K562 (cell line): ENCODE results near the gene GLMP. TPM values are rescaled to one million over a fixed set of nuclear protein-coding genes. Genes with fewer than 3 reads are reported as not detected.

Experiments
- ATAC-seq: fragments of 200-7000 bp; cut with Tn5 transposase; 3 replicates; pipeline ENCODE4 v1.9.1; 2020; ENCODE audit warnings: moderate library complexity
- BruUV-seq: library from RNA; stranded (reverse); fragments of 400-500 nt; replicated peaks from 2 replicates; lab custom pipeline; 2021; lab: Mats Ljungman, UMichigan
- CTCF ChIA-PET: fragments of 300-600 bp; formaldehyde crosslinking; extraction: SDS; loops from one replicate; lab custom pipeline; 2021; ENCODE audit warnings: low intra/inter-chr PET ratio; lab: Yijun Ruan, JAX
- POLR2A ChIA-PET: fragments of 300-600, 350-650 bp; sonication (Branson Sonifier 250); formaldehyde crosslinking; extraction: SDS; loops from one replicate; lab custom pipeline; 2021; ENCODE audit warnings: antibody characterized with exemption, inconsistent platforms; lab: Yijun Ruan, JAX
- DNase-seq, 4 experiments: peaks; one replicate each; pipeline versions ENCODE4 v3.0.0 to v3.0.0-alpha.2; 2011 to 2018; ENCODE audit warnings: low spot score in 3 of 4, mixed read lengths in 3 of 4; ENCODE audit errors: extremely low read depth in 1 of 4
- FAIRE-seq: peaks from 2 replicates; lab custom pipeline; 2011; peaks lifted over from hg19 to GRCh38; lab: Jason Lieb, UNC
- H2AFZ ChIP-seq: 2 replicates; pipeline ENCODE4 v1.6.0; 2011; ENCODE audit warnings: low read depth, low read length, control low read depth, inconsistent platforms
- H3K27ac ChIP-seq: fragments of 200-600 bp; 3 replicates; pipeline ENCODE4 v1.8.0; 2011; ENCODE audit warnings: low read depth, mild to moderate bottlenecking, control low read depth, inconsistent platforms, low read length, moderate library complexity, mixed read lengths; ENCODE audit errors: extremely low read depth
- H3K27me3 ChIP-seq, 2 experiments: fragments of 300-600 bp in 1 of 2; 2 replicates in 1 of 2; 3 replicates in 1 of 2; pipeline versions ENCODE4 v1.6.0 to v1.8.0; 2011; ENCODE audit warnings: inconsistent platforms in 2 of 2, low read length in 2 of 2, mild to moderate bottlenecking in 1 of 2, mixed read lengths in 1 of 2, moderate library complexity in 1 of 2; ENCODE audit not compliant: control insufficient read depth in 2 of 2, insufficient read depth in 2 of 2
- H3K36me3 ChIP-seq: fragments of 300-600 bp; 3 replicates; pipeline ENCODE4 v1.8.0; 2011; ENCODE audit warnings: mild to moderate bottlenecking, low read length, inconsistent platforms; ENCODE audit not compliant: control insufficient read depth, insufficient read depth
- H3K4me1 ChIP-seq, 2 experiments: fragments of 200-600 bp in 1 of 2; replicated peaks in 1 of 2; 2 replicates in 1 of 2; 3 replicates in 1 of 2; pipeline versions ENCODE4 v1.5.1 to v1.8.0; 2011; ENCODE audit warnings: inconsistent platforms in 2 of 2, low read length in 2 of 2, mild to moderate bottlenecking in 1 of 2, mixed read lengths in 1 of 2, moderate library complexity in 1 of 2; ENCODE audit not compliant: control insufficient read depth in 2 of 2, insufficient read depth in 2 of 2
- H3K4me2 ChIP-seq: 2 replicates; pipeline ENCODE4 v1.6.1; 2011; ENCODE audit warnings: low read length, control low read depth, inconsistent platforms, mixed read lengths; ENCODE audit not compliant: insufficient read depth
- H3K4me3 ChIP-seq: fragments of 200-600 bp; sonication (generic), shearing (Covaris generic); 2 replicates; pipeline ENCODE4 v1.5.1; 2016; ENCODE audit warnings: control low read depth, inconsistent platforms
- H3K79me2 ChIP-seq: fragments of 200-600 bp; 3 replicates; pipeline ENCODE4 v1.8.0; 2011; ENCODE audit warnings: low read length, inconsistent platforms; ENCODE audit not compliant: control insufficient read depth, insufficient read depth
- H3K9ac ChIP-seq, 2 experiments: 2 replicates each; pipeline versions ENCODE4 v1.6.0 to v1.6.1; 2011; ENCODE audit warnings: low read depth in 2 of 2, low read length in 2 of 2, control low read depth in 1 of 2, inconsistent platforms in 1 of 2, mild to moderate bottlenecking in 1 of 2, mixed read lengths in 1 of 2; ENCODE audit not compliant: insufficient read depth in 1 of 2
- H3K9me1 ChIP-seq: one replicate; pipeline ENCODE4 v1.6.0; 2011; ENCODE audit warnings: inconsistent platforms, mild to moderate bottlenecking, low read length, moderate library complexity; ENCODE audit not compliant: control insufficient read depth, insufficient read depth
- H3K9me3 ChIP-seq: replicated peaks from 2 replicates; pipeline ENCODE4 v1.5.1; 2011; ENCODE audit warnings: low read depth, low read length, inconsistent platforms; ENCODE audit not compliant: control insufficient read depth, insufficient read depth
- H4K20me1 ChIP-seq: replicated peaks from 2 replicates; pipeline ENCODE4 v1.6.1; 2011; ENCODE audit warnings: low read length, inconsistent platforms, mixed read lengths; ENCODE audit not compliant: control insufficient read depth, insufficient read depth
- DIDO1 ChIP-seq: fragments of 450-650 bp; IDR thresholded peaks from 2 replicates; pipeline ENCODE4 v1.6.1; 2016; ENCODE audit warnings: low read depth, missing biosample characterization, missing genetic modification characterization
- FOSL1 ChIP-seq: fragments of 200-800 bp; sonication (Bioruptor generic); conservative IDR thresholded peaks from 2 replicates; pipeline ENCODE4 v1.6.1; 2016; ENCODE audit warnings: missing genetic modification characterization, missing compliant biosample characterization
- FOXK2 ChIP-seq, 2 experiments: fragments of 450-650 bp; IDR thresholded peaks in 1 of 2; conservative IDR thresholded peaks in 1 of 2; 2 replicates each; pipeline ENCODE4 v1.6.1; 2016; ENCODE audit warnings: low read depth in 2 of 2, mild to moderate bottlenecking in 1 of 2
- FOXP1 ChIP-seq: sonication (generic); formaldehyde crosslinking; IDR thresholded peaks from 2 replicates; pipeline ENCODE4 v1.8.0; 2022; ENCODE audit warnings: mild to moderate bottlenecking, missing genetic modification reagents
- ILF3 ChIP-seq: fragments of 450-650 bp; IDR thresholded peaks from 2 replicates; pipeline ENCODE4 v1.6.1; 2018; ENCODE audit warnings: antibody characterized with exemption, mild to moderate bottlenecking, moderate library complexity, borderline replicate concordance
- JUN ChIP-seq, 2 experiments: sonication (generic) in 1 of 2; formaldehyde crosslinking in 1 of 2; IDR thresholded peaks; 2 replicates each; pipeline versions ENCODE4 v1.6.1 to v1.8.0; 2012 to 2022; ENCODE audit warnings: borderline replicate concordance in 2 of 2, mild to moderate bottlenecking in 2 of 2, improper control_type of control experiment in 1 of 2, low read depth in 1 of 2, low read length in 1 of 2, missing genetic modification reagents in 1 of 2
- L3MBTL2 ChIP-seq: fragments of 450-650 bp; IDR thresholded peaks from 2 replicates; pipeline ENCODE4 v1.6.1; 2016; ENCODE audit warnings: mild to moderate bottlenecking, moderate library complexity
- MCM7 ChIP-seq, 2 experiments: fragments of 450-650 bp; IDR thresholded peaks; 2 replicates each; pipeline ENCODE4 v1.6.1; 2016 to 2018
- MTF1 ChIP-seq: fragments of 250-450 bp; sonication (Bioruptor Pico); IDR thresholded peaks from 2 replicates; pipeline ENCODE4 v1.9.0; 2021; ENCODE audit warnings: moderate library complexity, mild to moderate bottlenecking, inconsistent platforms, borderline replicate concordance
- NCOA2 ChIP-seq, 2 experiments: fragments of 450-650 bp; IDR thresholded peaks; 2 replicates each; pipeline ENCODE4 v1.6.1; 2018; ENCODE audit warnings: mild to moderate bottlenecking in 2 of 2, moderate library complexity in 1 of 2; ENCODE audit not compliant: partially characterized antibody in 2 of 2
- POLR2A ChIP-seq: fragments of 450-650 bp; conservative IDR thresholded peaks from 2 replicates; pipeline ENCODE4 v1.6.1; 2016
- PRPF4 ChIP-seq: fragments of 200-400 bp; formaldehyde crosslinking; IDR thresholded peaks from one replicate; pipeline ENCODE4 v1.6.1; 2017; ENCODE audit warnings: low read length, low read depth, mild to moderate bottlenecking; ENCODE audit not compliant: insufficient read depth, poor library complexity, severe bottlenecking
- SAFB2 ChIP-seq: fragments of 200-400 bp; formaldehyde crosslinking; IDR thresholded peaks from 2 replicates; pipeline ENCODE4 v1.6.1; 2018; ENCODE audit warnings: borderline replicate concordance, low read length, low read depth, moderate library complexity; ENCODE audit not compliant: severe bottlenecking
- SIN3A ChIP-seq, 2 experiments: fragments of 150-350 bp in 1 of 2; IDR thresholded peaks; 2 replicates each; pipeline ENCODE4 v1.6.1; 2011 to 2016; ENCODE audit warnings: borderline replicate concordance in 2 of 2, low read depth in 2 of 2, low read length in 2 of 2, mild to moderate bottlenecking in 2 of 2, moderate library complexity in 2 of 2; ENCODE audit not compliant: control insufficient read depth in 1 of 2
- U2AF1 ChIP-seq: fragments of 200-400 bp; formaldehyde crosslinking; optimal IDR thresholded peaks from 2 replicates; pipeline ENCODE3; 2017; ENCODE audit warnings: mild to moderate bottlenecking, low read depth, low read length, moderate library complexity
- ZNF408 ChIP-seq: fragments of 250-450 bp; sonication (Bioruptor Pico); IDR thresholded peaks from 2 replicates; pipeline ENCODE4 v1.4.0; 2020; ENCODE audit warnings: low read depth, mild to moderate bottlenecking, moderate library complexity
- in situ Hi-C: fragments of 300-500 bp; cut with MboI; formaldehyde crosslinking; loops from 4 replicates; pipeline ENCODE4 v1.15.0; 2018; ENCODE audit warnings: inconsistent platforms, mixed read lengths
- intact Hi-C: fragments of 100-400 bp; cut with micrococcal nuclease; formaldehyde crosslinking; loops from 2 replicates; pipeline ENCODE4 v1.14.2; 2022
- polyA plus RNA-seq, 8 experiments: library from polyadenylated mRNA; depleted of rRNA in 4 of 8; stranded (reverse) in 5 of 8; unstranded in 3 of 8; fragments of >200 nt; fragmentation: Nextera tagmentation in 2 of 8; fragmentation: Illumina TruSeq in 1 of 8; extraction: Ambion mirVana in 2 of 8; extraction: Trizol in 1 of 8; gene quantifications; 2 replicates each; pipeline versions ENCODE4 v1.2.1 to v1.2.3, GENCODE V29; 2011 to 2014; ENCODE audit warnings: inconsistent platforms in 1 of 8, missing spikeins in 1 of 8
- total RNA-seq, 7 experiments: library from RNA; depleted of rRNA in 6 of 7; stranded (reverse); fragments of >200 nt in 6 of 7; fragmentation: Illumina TruSeq in 2 of 7; extraction: Trizol in 2 of 7; gene quantifications; 2 replicates each; pipeline versions ENCODE4 v1.2.1 to v1.2.3, GENCODE V29; 2011 to 2021; ENCODE audit warnings: low replicate concordance in 1 of 7
- TF ChIP-seq, protein P1 (sequence below): fragments of 250-450 bp; sonication (Bioruptor Pico); IDR thresholded peaks from 2 replicates; pipeline ENCODE4 v1.8.0; 2021; ENCODE audit warnings: moderate library complexity, mild to moderate bottlenecking, inconsistent platforms
- TF ChIP-seq, protein P2 (sequence below), 2 experiments: fragments of 450-650 bp in 1 of 2; sonication (generic) in 1 of 2; formaldehyde crosslinking in 1 of 2; IDR thresholded peaks in 1 of 2; conservative IDR thresholded peaks in 1 of 2; 2 replicates each; pipeline versions ENCODE4 v1.6.1 to v1.8.1; 2016 to 2023; ENCODE audit warnings: mild to moderate bottlenecking in 2 of 2, moderate library complexity in 2 of 2, inconsistent platforms in 1 of 2, missing genetic modification reagents in 1 of 2
- TF ChIP-seq, protein P3 (sequence below): sonication (generic); IDR thresholded peaks from 2 replicates; pipeline ENCODE4 v1.6.1; 2016

GLMP gene
- total and polyA plus RNA-seq, 9 of the 15 experiments (the other 6 are each of a cell fraction or from before 2014, with no cell fraction given) = 8.3 to 28.2 (median 22.4) TPM

DNA sequence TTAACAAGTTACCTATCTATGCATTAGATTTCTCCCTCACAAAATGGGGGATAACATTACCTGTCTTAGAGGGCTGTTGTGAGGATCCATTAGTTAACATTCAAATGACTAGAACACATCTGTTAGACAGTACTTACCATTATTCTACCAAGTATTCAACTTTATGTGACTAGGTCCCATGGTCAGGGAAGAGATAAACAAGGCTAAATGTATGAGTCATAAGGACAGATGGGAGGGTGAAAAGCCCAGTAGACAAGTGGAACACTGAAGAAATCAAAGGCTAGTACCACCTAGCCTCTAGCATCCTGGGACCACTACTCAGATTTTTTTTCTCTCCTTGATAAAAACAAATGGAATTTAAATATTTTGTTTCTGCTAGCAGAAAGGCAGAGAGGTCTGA is 12.6 kb upstream of the GLMP start:
- ATAC-seq (no peak), FAIRE-seq (no peak), DNase-seq (peak in 2 of 4 experiments; percentile 36 to 38)
- Histone ChIP-seq H3K27ac (no peak overlapping the region; the same call in 2 of the 3 replicates), H3K9me3 (no peaks in the 10 kb centered on the region), H3K79me2 (no peaks in the 10 kb centered on the region), H2AFZ (no peak overlapping the region), H3K9me1 (no peaks in the 10 kb centered on the region), H3K4me3 (no peak overlapping the region), H3K4me1 (no peaks in the 10 kb centered on the region), H3K27me3 (no peaks in the 10 kb centered on the region), H3K36me3 (peaks cover 69% of the 10 kb centered on the region), H4K20me1 (0 out of 2 replicates have a peak, but pooled peaks cover 5% of the 10 kb centered on the region), H3K9ac (no peak overlapping the region), H3K4me2 (no peak overlapping the region)
- no TSS peak for BruUV-seq
- intact Hi-C loops = no loop called here
- POLR2A ChIA-PET = interaction anchor here (0.5 to 1.6 kb wide), 6 partner anchors 11 to 115 kb away, joined by 3 to 6 read pairs (median 3); partner anchors contain the start of genes CCT3, SMG5 and TSACC
- CTCF ChIA-PET = no interaction called here
- in situ Hi-C loops = no loop called here
- peak; percentile 87 for TF ChIP-seq FOSL1 (tag)
- no peak for TF ChIP-seq PRPF4
- TF ChIP-seq JUN (IDR thresholded peaks at IDR 0.05; ENCODE audit: borderline replicate concordance, low read depth, low read length) = 0 out of 2 replicates have a peak, but pooled peaks have one; percentile 14
- no peak for TF ChIP-seq JUN (CRISPR knock-in tag; IDR thresholded peaks at IDR 0.05; ENCODE audit: borderline replicate concordance)
- no peak for TF ChIP-seq U2AF1
- TF ChIP-seq POLR2A = peak; percentile 41; the same call in 1 of the 2 replicates
- TF ChIP-seq, protein P1, sequence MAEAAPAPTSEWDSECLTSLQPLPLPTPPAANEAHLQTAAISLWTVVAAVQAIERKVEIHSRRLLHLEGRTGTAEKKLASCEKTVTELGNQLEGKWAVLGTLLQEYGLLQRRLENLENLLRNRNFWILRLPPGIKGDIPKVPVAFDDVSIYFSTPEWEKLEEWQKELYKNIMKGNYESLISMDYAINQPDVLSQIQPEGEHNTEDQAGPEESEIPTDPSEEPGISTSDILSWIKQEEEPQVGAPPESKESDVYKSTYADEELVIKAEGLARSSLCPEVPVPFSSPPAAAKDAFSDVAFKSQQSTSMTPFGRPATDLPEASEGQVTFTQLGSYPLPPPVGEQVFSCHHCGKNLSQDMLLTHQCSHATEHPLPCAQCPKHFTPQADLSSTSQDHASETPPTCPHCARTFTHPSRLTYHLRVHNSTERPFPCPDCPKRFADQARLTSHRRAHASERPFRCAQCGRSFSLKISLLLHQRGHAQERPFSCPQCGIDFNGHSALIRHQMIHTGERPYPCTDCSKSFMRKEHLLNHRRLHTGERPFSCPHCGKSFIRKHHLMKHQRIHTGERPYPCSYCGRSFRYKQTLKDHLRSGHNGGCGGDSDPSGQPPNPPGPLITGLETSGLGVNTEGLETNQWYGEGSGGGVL (CRISPR knock-in tag) = no peak
- TF ChIP-seq, protein P2, sequence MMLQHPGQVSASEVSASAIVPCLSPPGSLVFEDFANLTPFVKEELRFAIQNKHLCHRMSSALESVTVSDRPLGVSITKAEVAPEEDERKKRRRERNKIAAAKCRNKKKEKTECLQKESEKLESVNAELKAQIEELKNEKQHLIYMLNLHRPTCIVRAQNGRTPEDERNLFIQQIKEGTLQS (IDR thresholded peaks at IDR 0.05) = peak; percentile 59
- TF ChIP-seq, protein P2 (CRISPR knock-in tag; conservative IDR thresholded peaks at IDR 0.05) = no peak
- no peak for TF ChIP-seq ILF3
- no peak for TF ChIP-seq ZNF408 (CRISPR knock-in tag)
- TF ChIP-seq MCM7 (IDR thresholded peaks at IDR 0.05) = no peak
- TF ChIP-seq, protein P3, sequence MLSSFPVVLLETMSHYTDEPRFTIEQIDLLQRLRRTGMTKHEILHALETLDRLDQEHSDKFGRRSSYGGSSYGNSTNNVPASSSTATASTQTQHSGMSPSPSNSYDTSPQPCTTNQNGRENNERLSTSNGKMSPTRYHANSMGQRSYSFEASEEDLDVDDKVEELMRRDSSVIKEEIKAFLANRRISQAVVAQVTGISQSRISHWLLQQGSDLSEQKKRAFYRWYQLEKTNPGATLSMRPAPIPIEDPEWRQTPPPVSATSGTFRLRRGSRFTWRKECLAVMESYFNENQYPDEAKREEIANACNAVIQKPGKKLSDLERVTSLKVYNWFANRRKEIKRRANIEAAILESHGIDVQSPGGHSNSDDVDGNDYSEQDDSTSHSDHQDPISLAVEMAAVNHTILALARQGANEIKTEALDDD = peak; percentile 29; the same call in 1 of the 2 replicates
- no peak for TF ChIP-seq FOXP1
- TF ChIP-seq MTF1 (CRISPR knock-in tag) = no peak
- no peak for TF ChIP-seq SAFB2
- TF ChIP-seq L3MBTL2 = no peak
- no peak for TF ChIP-seq DIDO1 (tag)
- no peak for TF ChIP-seq NCOA2 (IDR thresholded peaks at IDR 0.05; ENCODE audit: partially characterized antibody in 2 of 2)
- TF ChIP-seq FOXK2 (conservative IDR thresholded peaks at IDR 0.05 in 1 of 2, IDR thresholded peaks at IDR 0.05 in 1 of 2; ENCODE audit: low read depth in 2 of 2) = peak; percentile 50 to 53; a peak in 2 of 4 replicates
- no peak for TF ChIP-seq SIN3A (IDR thresholded peaks at IDR 0.05; ENCODE audit: borderline replicate concordance in 2 of 2, control insufficient read depth in 1 of 2, low read depth in 2 of 2, low read length in 2 of 2)
